Transverse colon (tissue), 3 donors: Measurements from ENCODE around the gene C20orf173.

ENCODE experiments used
- EP300 ChIP-seq: sonication (generic); formaldehyde crosslinking; IDR thresholded peaks from one replicate; pipeline ENCODE4 v1.6.1; 2017; ENCODE audit warnings: antibody characterized with exemption, low read depth
- POLR2A ChIP-seq: fragments of 450-650 bp; IDR thresholded peaks from one replicate; pipeline ENCODE4 v1.6.1; 2016; ENCODE audit warnings: antibody characterized with exemption, mild to moderate bottlenecking, moderate library complexity
- TF ChIP-seq, protein P1 (sequence below), 5 experiments: fragments of 200-600 bp in 3 of 5; fragments of 450-650 bp in 2 of 5; sonication (generic) in 3 of 5; IDR thresholded peaks; 1 replicate in 2 of 5; 2 replicates in 3 of 5; pipeline ENCODE4 v1.5.1; 2016 to 2017; ENCODE audit warnings: antibody characterized with exemption in 5 of 5, inconsistent platforms in 3 of 5, mild to moderate bottlenecking in 2 of 5, moderate library complexity in 1 of 5

DNA sequence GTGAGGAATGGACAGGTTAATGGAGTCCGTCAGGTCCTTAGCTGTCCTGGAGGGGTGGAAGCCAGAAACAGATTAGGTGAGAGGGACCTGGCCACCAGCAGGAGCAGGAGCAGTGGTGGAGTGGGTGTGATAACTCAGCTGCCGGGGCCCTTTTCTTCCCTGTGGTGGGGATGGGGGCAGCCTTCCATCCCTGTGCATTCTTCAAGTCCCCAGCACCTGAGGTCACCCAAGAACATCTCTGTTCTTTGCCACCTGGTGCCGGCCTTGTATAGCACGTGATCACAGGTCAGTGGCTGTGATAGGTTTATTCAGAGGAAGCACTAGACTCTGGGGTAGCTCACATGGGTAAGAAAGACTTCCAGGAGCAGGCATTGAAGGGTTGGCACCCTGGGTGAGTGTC, 29.0 kb upstream of the C20orf173 start:
- TF ChIP-seq POLR2A (no peak), EP300 (no peak)
- TF ChIP-seq, protein P1, sequence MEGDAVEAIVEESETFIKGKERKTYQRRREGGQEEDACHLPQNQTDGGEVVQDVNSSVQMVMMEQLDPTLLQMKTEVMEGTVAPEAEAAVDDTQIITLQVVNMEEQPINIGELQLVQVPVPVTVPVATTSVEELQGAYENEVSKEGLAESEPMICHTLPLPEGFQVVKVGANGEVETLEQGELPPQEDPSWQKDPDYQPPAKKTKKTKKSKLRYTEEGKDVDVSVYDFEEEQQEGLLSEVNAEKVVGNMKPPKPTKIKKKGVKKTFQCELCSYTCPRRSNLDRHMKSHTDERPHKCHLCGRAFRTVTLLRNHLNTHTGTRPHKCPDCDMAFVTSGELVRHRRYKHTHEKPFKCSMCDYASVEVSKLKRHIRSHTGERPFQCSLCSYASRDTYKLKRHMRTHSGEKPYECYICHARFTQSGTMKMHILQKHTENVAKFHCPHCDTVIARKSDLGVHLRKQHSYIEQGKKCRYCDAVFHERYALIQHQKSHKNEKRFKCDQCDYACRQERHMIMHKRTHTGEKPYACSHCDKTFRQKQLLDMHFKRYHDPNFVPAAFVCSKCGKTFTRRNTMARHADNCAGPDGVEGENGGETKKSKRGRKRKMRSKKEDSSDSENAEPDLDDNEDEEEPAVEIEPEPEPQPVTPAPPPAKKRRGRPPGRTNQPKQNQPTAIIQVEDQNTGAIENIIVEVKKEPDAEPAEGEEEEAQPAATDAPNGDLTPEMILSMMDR (IDR thresholded peaks at IDR 0.05): no peak
